GM23338 (cell line): ENCODE data around the gene UBALD1.

Experiments used
- CTCF ChIP-seq, 2 experiments: fragments of 200-600 bp in 1 of 2; sonication (generic) in 1 of 2; conservative IDR thresholded peaks; 2 replicates each; pipeline versions ENCODE4 v1.5.1 to v1.6.1; 2016 to 2017; ENCODE audit warnings: antibody characterized with exemption in 2 of 2, low read depth in 2 of 2, mild to moderate bottlenecking in 2 of 2, moderate library complexity in 1 of 2
- EZH2 ChIP-seq: fragments of 200-600 bp; sonication (generic); IDR thresholded peaks from one replicate; pipeline ENCODE4 v1.8.0; 2017; ENCODE audit warnings: antibody characterized with exemption, mild to moderate bottlenecking, low read depth; ENCODE audit not compliant: unreplicated experiment
- EZH2phosphoT487 ChIP-seq: fragments of 200-600 bp; sonication (generic); IDR thresholded peaks from one replicate; pipeline ENCODE4 v1.8.1; 2018; ENCODE audit warnings: antibody characterized with exemption; ENCODE audit not compliant: unreplicated experiment
- POLR2AphosphoS5 ChIP-seq: IDR thresholded peaks from 2 replicates; pipeline ENCODE4 v1.6.1; 2016; ENCODE audit warnings: antibody characterized with exemption, low read depth
- REST ChIP-seq: IDR thresholded peaks from one replicate; pipeline ENCODE4 v1.6.1; 2018; ENCODE audit warnings: antibody characterized with exemption; ENCODE audit not compliant: unreplicated experiment
- ZNF114 ChIP-seq: fragments of 250-450 bp; sonication (Bioruptor Pico); IDR thresholded peaks from 2 replicates; pipeline ENCODE4 v1.5.0; 2020; ENCODE audit warnings: mild to moderate bottlenecking, moderate library complexity

GRCh38 chr16:4612977-4613635, 1.6 kb downstream of the UBALD1 start:
- TF ChIP-seq CTCF (conservative IDR thresholded peaks at IDR 0.05; ENCODE audit: low read depth in 2 of 2) (no peak), REST (no peak), EZH2phosphoT487 (no peak), POLR2AphosphoS5 (no peak), EZH2 (no peak), ZNF114 (CRISPR knock-in tag) (no peak)
